ENCODE measurements around the gene GNG12.

Gene GNG12

GRCh38 chr1:67827688-67828087 lies 5.6 kb downstream of the GNG12 start:
- no peak for TF ChIP-seq CTCF (conservative IDR thresholded peaks at IDR 0.05; ENCODE audit: low read depth, low read length)

GRCh38 chr1:67825591-67825990 lies 7.7 kb downstream of the GNG12 start:
- no peak for TF ChIP-seq CTCF (conservative IDR thresholded peaks at IDR 0.05; ENCODE audit: low read depth, low read length)
- no peak overlapping the region for H3K4me3 ChIP-seq (ENCODE audit: low read length)
- no peak for DNase-seq (ENCODE audit: low read depth)

More at GRCh38 chr1:67827688-67828087, 5.6 kb downstream of the GNG12 start:
- no peak overlapping the region for H3K4me3 ChIP-seq (ENCODE audit: low read length)
- no peak for DNase-seq (ENCODE audit: low read depth)

GRCh38 chr1:67824766-67825165 lies 8.5 kb downstream of the GNG12 start:
- no peak for DNase-seq (ENCODE audit: low read depth)
- no peak for TF ChIP-seq CTCF (conservative IDR thresholded peaks at IDR 0.05; ENCODE audit: low read depth, low read length)
- H3K4me3 ChIP-seq (ENCODE audit: low read length), result no peak overlapping the region

GRCh38 chr1:67823615-67824014 lies 9.7 kb downstream of the GNG12 start:
- no peak for TF ChIP-seq CTCF (conservative IDR thresholded peaks at IDR 0.05; ENCODE audit: low read depth, low read length)
- H3K4me3 ChIP-seq (ENCODE audit: low read length), result no peak overlapping the region
- DNase-seq (ENCODE audit: low read depth), result no peak

GRCh38 chr1:67821263-67821662 lies 12.0 kb downstream of the GNG12 start:
- no peak for DNase-seq (ENCODE audit: low read depth)
- no peak for TF ChIP-seq CTCF (conservative IDR thresholded peaks at IDR 0.05; ENCODE audit: low read depth, low read length)
- H3K4me3 ChIP-seq (ENCODE audit: low read length), result no peak overlapping the region

GRCh38 chr1:67818725-67819301 lies 14.5 kb downstream of the GNG12 start:
- H3K4me3 ChIP-seq (ENCODE audit: low read length), result no peak overlapping the region
- TF ChIP-seq CTCF (conservative IDR thresholded peaks at IDR 0.05; ENCODE audit: low read depth, low read length), result no peak
- no peak for DNase-seq (ENCODE audit: low read depth)

GRCh38 chr1:67818162-67818561 lies 15.1 kb downstream of the GNG12 start:
- TF ChIP-seq CTCF (conservative IDR thresholded peaks at IDR 0.05; ENCODE audit: low read depth, low read length), result no peak
- DNase-seq (ENCODE audit: low read depth), result no peak
- H3K4me3 ChIP-seq (ENCODE audit: low read length), result no peak overlapping the region

All from retinal pigment epithelial cell (primary cell).